Natural killer cell treated with Interleukin-12 subunit alpha and Interleukin-12 subunit beta and Interleukin-15 and Interleukin-18, amount 100 ng/mL, for 72 hours (primary cell): ENCODE results near the gene CFAP90. TPM values are rescaled to one million over a fixed set of nuclear protein-coding genes. Genes with fewer than 3 reads are reported as not detected.
A peak's percentile ranks its signal among the peaks of the same experiment; 100 is the strongest.

Experiments used
- ATAC-seq, 2 donors: fragments of 150-1000 bp; cut with Tn5 transposase in 1 of 2; sonication (Bioruptor Pico), chemical (Tn5 transposase) in 1 of 2; 2 replicates each; pipeline ENCODE4 v1.10.0; 2021
- DNase-seq: peaks from one replicate; pipeline ENCODE4 v3.0.0; 2022; ENCODE audit warnings: low spot score
- H3K27ac Mint-ChIP-seq, 2 donors: 1 replicate in 1 of 2; 2 replicates in 1 of 2; pipeline ENCODE4 v1.8.0; 2022; ENCODE audit warnings: mixed read lengths in 2 of 2, mild to moderate bottlenecking in 1 of 2, moderate library complexity in 1 of 2
- H3K27me3 Mint-ChIP-seq, 2 donors: 1 replicate in 1 of 2; 2 replicates in 1 of 2; pipeline ENCODE4 v1.8.0; 2022; ENCODE audit warnings: mixed read lengths in 2 of 2
- H3K36me3 Mint-ChIP-seq: one replicate; pipeline ENCODE4 v1.8.0; 2022; ENCODE audit warnings: mixed read lengths
- H3K4me1 Mint-ChIP-seq, 2 donors: 1 replicate in 1 of 2; 2 replicates in 1 of 2; pipeline ENCODE4 v1.8.0; 2022; ENCODE audit warnings: low read depth in 2 of 2, mixed read lengths in 2 of 2, mild to moderate bottlenecking in 1 of 2
- H3K4me3 Mint-ChIP-seq: one replicate; pipeline ENCODE4 v1.8.0; 2022; ENCODE audit warnings: mixed read lengths
- H3K9me3 Mint-ChIP-seq: 2 replicates; pipeline ENCODE4 v1.8.0; 2022; ENCODE audit warnings: mixed read lengths
- total RNA-seq, 2 donors: library from RNA; stranded (reverse); gene quantifications; one replicate each; pipeline ENCODE4 v1.2.3, GENCODE V29; 2022

The CFAP90 gene
- total RNA-seq, 2 donors from 2014 or later, result not detected

DNA sequence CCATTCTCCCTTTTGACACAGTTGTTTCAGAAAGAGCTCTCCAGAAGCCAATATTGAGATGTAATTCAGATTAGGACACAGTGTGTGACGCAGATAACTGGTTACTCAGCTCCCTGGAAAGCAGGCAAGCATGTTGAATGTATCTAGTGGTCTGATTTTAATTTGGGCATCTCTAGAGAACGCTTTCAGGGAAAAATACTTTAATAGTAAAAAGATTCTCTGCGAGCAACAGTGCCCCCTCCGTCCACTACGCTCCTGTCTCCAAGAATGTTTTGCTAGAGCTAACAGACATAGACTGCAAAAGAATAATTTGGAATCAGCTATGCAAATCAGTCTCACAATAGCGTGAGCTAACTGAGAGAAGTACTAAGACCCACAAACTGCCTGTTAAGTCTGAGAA, 23.3 kb downstream of the CFAP90 start:
- no peaks in the 10 kb centered on the region for H3K4me1 Mint-ChIP-seq

DNA sequence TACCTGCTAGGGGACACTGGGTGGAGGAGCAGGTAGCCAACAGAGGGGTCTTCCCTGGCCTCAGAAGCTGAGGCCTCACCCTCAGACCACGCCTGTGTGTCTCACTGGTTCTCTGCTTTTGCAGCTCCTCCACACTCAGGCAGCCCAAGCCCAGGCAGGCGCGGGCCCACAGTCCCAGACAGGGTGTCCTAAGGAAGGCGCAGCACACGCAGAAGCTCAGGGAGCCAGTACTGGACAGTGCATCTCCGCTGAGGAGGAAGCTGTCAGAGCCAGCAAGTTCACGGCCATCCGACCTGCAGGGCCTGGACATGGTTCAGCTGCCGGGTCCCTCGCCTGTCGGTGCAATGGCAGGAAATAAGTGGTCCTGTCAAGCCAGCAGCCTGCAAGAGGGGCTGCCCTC, 25.3 kb downstream of the CFAP90 start:
- DNase-seq, result no peak
- H3K4me3 Mint-ChIP-seq, result no peak overlapping the region
- no peaks in the 10 kb centered on the region for H3K4me1 Mint-ChIP-seq
- H3K27ac Mint-ChIP-seq, result no peak overlapping the region
- peak in 1 of 2 donors; percentile 31 for ATAC-seq
- H3K36me3 Mint-ChIP-seq, result no peaks in the 10 kb centered on the region
- peaks cover 22 to 30% of the 10 kb centered on the region in 2 donors for H3K27me3 Mint-ChIP-seq
- H3K9me3 Mint-ChIP-seq, result no peaks in the 10 kb centered on the region

More for the DNA sequence above, 23.3 kb downstream of the CFAP90 start:
- ATAC-seq (no peak), DNase-seq (no peak)
- Mint-ChIP-seq H3K27ac (no peak overlapping the region), H3K9me3 (no peaks in the 10 kb centered on the region), H3K36me3 (no peaks in the 10 kb centered on the region), H3K27me3 (peaks cover 14 to 24% of the 10 kb centered on the region in 2 donors), H3K4me3 (no peak overlapping the region)

DNA sequence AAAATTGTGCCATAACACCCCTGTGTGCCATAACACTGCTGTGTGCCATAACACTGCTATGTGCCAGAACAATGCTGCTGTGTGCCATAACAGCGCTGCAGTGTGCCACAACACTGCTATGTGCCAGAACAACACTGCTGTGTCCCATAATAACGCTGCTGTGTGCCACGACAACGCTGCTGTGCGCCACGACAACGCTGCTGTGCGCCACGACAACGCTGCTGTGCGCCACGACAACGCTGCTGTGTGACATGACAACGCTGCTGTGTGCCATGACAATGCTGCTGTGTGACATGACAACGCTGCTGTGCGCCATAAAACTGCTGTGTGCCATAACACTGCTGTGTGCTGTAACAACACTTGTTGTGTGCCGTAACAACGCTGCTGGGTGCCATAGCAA, 25.9 kb downstream of the CFAP90 start:
- Mint-ChIP-seq H3K4me3 (no peak overlapping the region), H3K36me3 (no peaks in the 10 kb centered on the region), H3K27me3 (peaks cover 22 to 31% of the 10 kb centered on the region in 2 donors), H3K27ac (no peak overlapping the region), H3K4me1 (no peaks in the 10 kb centered on the region), H3K9me3 (no peaks in the 10 kb centered on the region)
- no peak for DNase-seq
- no peak for ATAC-seq

DNA sequence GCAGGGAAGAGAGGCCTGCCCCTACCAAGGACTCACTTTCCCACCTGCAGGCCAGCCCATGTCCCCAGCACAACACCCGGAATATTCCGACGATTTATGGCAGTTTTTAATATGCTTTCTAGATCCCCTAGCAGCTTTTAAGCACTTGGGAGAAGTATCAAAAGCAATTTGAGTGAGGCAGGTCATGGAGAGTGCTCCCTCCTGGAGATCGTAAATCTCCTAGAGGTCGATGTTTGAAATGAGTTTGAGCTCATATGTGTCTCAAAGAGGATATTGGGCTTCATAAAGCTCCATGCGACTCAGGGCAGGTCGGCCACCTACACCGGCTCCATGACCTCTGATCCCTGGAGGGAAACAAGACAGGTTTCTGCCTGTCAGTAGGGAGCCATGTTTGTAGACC, 27.3 kb downstream of the CFAP90 start:
- DNase-seq (no peak), ATAC-seq (no peak)
- H3K27ac Mint-ChIP-seq, result no peak overlapping the region
- H3K27me3 Mint-ChIP-seq, result peaks cover 22 to 38% of the 10 kb centered on the region in 2 donors
- H3K36me3 Mint-ChIP-seq, result no peaks in the 10 kb centered on the region
- H3K4me3 Mint-ChIP-seq, result no peak overlapping the region
- no peaks in the 10 kb centered on the region for H3K4me1 Mint-ChIP-seq
- H3K9me3 Mint-ChIP-seq, result no peaks in the 10 kb centered on the region

DNA sequence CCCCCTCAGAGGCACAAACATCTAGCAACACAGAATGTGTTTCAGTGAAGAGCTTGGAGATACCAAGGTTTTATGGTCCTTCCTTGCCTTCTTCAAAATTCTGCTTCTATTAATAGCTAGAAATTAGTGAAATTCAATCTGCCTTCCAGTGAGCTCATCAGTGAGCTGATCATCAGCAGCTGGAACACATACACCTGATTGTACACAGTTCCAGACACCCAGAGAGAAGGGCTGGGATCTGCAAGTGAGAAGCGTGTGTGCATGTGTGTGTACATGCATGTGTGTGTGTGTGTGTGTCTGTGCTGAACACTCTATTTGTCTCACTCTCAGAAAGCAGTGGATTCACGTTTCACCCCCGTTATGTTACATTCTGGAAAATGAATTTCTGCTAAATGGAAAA, 28.5 kb downstream of the CFAP90 start:
- Mint-ChIP-seq H3K4me3 (no peak overlapping the region), H3K36me3 (no peaks in the 10 kb centered on the region), H3K27me3 (peaks cover 21 to 32% of the 10 kb centered on the region in 2 donors), H3K27ac (no peak overlapping the region), H3K9me3 (no peaks in the 10 kb centered on the region), H3K4me1 (no peaks in the 10 kb centered on the region)
- DNase-seq, result no peak
- ATAC-seq, result no peak

DNA sequence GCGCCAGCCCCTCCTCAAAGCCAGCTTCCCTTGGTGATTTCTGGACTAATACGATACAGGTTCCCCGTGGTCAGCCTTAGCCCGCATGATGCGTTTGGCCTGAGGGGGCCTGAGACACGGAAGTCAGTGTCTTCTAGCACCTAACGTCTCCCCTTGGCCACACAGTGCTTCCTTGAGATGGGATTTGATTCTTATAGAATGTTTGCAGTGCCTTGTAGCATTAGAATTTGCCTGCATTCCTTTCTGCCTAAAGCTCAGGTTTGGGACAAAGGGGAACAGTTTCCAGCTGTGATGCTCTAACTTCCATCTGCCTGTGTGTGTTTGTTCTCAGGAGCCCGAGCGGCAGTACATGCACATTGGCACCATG, 34.4 kb downstream of the CFAP90 start:
- Mint-ChIP-seq H3K36me3 (no peaks in the 10 kb centered on the region), H3K27me3 (peaks cover 25 to 43% of the 10 kb centered on the region in 2 donors), H3K9me3 (no peaks in the 10 kb centered on the region), H3K4me3 (no peak overlapping the region), H3K4me1 (peaks cover 0 to 3% of the 10 kb centered on the region in 2 donors), H3K27ac (no peak overlapping the region)
- ATAC-seq (no peak), DNase-seq (no peak)

DNA sequence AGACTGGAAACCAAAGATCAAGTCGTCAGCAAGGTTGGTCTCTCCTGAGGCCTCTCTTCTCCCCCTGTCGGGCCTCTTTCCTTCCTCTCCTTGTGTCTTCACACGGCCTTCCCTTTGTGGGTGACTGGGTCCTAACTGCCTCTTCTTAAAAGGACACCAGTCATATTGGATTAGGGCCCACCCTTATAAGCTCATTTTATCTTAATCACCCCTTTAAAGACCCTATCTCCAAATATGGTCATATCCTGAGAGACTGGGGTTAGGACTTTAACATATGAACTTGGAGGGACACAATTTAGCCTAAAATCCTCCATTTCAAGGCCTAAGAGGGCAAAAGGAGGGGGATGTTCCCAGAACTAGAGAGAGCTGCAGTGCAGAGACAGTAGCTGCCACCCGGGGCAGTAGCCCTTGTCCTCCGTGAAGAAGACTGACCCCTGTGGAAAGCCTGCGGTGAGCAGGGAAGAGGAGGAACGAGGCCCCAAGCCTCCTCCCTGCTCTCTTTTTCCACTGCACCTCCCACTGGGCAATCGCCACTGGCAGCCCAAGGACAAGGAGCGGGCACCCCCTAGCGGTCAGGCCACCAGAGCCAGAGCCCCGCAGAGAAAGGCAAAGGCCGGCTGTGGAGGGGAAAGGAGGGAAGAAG, 34.9 kb downstream of the CFAP90 start:
- Mint-ChIP-seq H3K36me3 (no peaks in the 10 kb centered on the region), H3K27me3 (peaks cover 25 to 39% of the 10 kb centered on the region in 2 donors), H3K4me3 (no peak overlapping the region), H3K27ac (no peak overlapping the region), H3K9me3 (no peaks in the 10 kb centered on the region), H3K4me1 (peaks cover 0 to 3% of the 10 kb centered on the region in 2 donors)
- DNase-seq (peak; percentile 69), ATAC-seq (peak; percentile 78 to 83)

DNA sequence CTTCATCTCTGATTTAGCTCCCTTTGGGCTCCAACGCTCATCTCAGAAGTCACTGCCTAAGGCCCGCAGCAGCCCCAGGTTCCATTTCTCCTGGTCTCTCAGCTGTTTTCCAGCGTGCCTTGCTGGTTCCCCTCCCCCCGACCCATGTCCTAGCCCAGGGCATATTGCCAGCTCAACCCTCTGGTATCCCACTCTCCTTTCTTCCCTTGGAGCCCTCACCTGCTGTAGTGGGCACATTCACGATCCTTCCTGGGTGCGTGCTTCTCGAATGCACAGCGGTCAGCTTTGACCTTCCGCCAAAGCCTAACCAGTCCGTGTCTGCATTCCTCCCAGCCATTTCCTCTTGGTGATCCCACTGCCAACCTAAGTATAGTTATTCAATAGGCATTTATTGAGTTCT, 36.1 kb downstream of the CFAP90 start:
- H3K9me3 Mint-ChIP-seq, result no peaks in the 10 kb centered on the region
- H3K4me1 Mint-ChIP-seq, result peaks cover 0 to 3% of the 10 kb centered on the region in 2 donors
- no peak overlapping the region for H3K4me3 Mint-ChIP-seq
- ATAC-seq (no peak), DNase-seq (no peak)
- H3K27ac Mint-ChIP-seq, result no peak overlapping the region
- no peaks in the 10 kb centered on the region for H3K36me3 Mint-ChIP-seq
- peaks cover 28 to 44% of the 10 kb centered on the region in 2 donors for H3K27me3 Mint-ChIP-seq

DNA sequence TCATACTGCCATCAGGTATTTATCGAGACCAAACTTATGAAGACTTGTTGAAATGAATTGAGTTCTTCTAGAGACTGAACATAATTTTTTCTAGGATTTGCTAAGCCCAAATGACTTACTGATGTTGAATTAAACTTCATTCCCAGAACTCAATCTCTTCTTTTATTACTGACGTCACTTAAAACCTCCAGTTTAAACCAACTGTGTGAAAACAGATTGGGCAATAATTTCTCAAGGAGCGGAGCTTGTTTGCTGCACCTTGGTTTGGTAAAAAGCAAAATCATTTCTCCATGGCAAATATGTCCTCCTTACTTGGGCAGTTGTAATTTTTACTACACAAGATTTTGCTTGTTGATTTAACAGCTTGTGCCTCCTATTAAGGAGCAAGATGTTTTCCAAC, 37.4 kb downstream of the CFAP90 start:
- no peak for ATAC-seq
- no peak overlapping the region for H3K27ac Mint-ChIP-seq

DNA sequence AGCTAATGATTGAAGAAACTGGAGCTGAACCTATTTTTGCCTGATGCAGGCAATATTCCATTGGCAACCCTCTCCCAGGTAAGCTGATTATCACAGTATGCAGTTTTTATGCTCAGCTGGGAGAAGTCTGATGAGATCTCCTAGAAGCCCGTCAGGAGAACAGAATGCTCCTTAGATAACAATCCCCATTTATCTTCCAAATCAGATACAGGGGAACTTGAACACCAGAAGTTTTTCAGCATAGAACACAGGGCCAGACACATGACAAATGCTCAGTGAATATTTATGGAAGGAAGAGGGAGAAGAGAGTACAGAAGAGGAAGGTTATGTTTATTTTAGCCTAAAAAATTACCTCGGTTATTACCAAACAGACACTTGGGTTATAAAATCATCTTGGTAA, 37.9 kb downstream of the CFAP90 start:
- no peak overlapping the region for H3K4me3 Mint-ChIP-seq
- no peaks in the 10 kb centered on the region for H3K9me3 Mint-ChIP-seq
- H3K36me3 Mint-ChIP-seq, result no peaks in the 10 kb centered on the region
- ATAC-seq (no peak), DNase-seq (no peak)
- H3K4me1 Mint-ChIP-seq, result peaks cover 0 to 3% of the 10 kb centered on the region in 2 donors
- H3K27me3 Mint-ChIP-seq, result peaks cover 28 to 37% of the 10 kb centered on the region in 2 donors
- H3K27ac Mint-ChIP-seq, result no peak overlapping the region

More for the DNA sequence above, 37.4 kb downstream of the CFAP90 start:
- DNase-seq, result no peak
- Mint-ChIP-seq H3K36me3 (no peaks in the 10 kb centered on the region), H3K27me3 (peaks cover 27 to 37% of the 10 kb centered on the region in 2 donors), H3K4me1 (peaks cover 0 to 3% of the 10 kb centered on the region in 2 donors), H3K9me3 (no peaks in the 10 kb centered on the region), H3K4me3 (no peak overlapping the region)

DNA sequence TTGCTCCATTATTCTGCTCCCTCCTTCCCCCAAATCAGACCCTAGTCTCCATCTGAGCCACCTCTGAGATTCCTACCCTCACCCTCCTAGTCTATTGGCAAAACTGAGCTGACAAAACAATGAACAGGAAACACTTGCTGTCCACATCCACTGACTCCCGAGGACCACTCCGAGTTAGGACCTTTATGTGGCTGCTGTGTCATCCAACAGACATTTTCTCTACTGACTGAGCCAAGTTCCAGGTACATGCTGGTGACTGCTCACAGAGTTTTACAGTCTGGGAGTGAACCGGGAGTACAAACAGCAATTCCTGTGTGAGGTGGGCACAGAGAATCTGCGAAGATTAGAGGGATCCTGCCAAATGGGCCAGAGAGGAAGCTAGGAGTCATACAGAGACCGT, 39.2 kb downstream of the CFAP90 start:
- Mint-ChIP-seq H3K27me3 (peaks cover 26 to 47% of the 10 kb centered on the region in 2 donors), H3K4me3 (no peak overlapping the region), H3K27ac (no peak overlapping the region), H3K4me1 (peaks cover 0 to 3% of the 10 kb centered on the region in 2 donors), H3K36me3 (no peaks in the 10 kb centered on the region), H3K9me3 (no peaks in the 10 kb centered on the region)
- no peak for ATAC-seq
- no peak for DNase-seq

DNA sequence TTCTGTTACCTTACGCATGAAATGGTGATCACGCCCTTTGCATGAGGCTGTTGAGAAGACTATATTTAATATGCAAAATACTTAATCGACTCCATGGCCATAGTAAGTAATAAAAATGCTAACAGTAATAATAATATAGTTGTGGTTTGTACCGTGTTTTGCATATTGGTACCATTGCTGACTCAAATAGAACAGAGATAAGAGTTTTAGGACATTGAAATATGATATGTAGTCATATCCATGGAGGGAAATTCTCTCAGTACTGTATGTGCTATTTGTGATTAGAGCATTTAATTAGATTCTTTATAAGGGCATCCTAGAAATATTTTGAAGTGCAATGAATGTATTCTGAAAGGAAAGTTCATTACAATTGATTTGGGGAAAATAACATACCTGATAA, 41.9 kb downstream of the CFAP90 start:
- H3K27ac Mint-ChIP-seq, result no peak overlapping the region
- peaks cover 17 to 34% of the 10 kb centered on the region in 2 donors for H3K27me3 Mint-ChIP-seq
- H3K4me3 Mint-ChIP-seq, result no peak overlapping the region
- no peak for DNase-seq
- no peaks in the 10 kb centered on the region for H3K9me3 Mint-ChIP-seq
- H3K4me1 Mint-ChIP-seq, result no peaks in the 10 kb centered on the region
- no peaks in the 10 kb centered on the region for H3K36me3 Mint-ChIP-seq
- ATAC-seq, result no peak

DNA sequence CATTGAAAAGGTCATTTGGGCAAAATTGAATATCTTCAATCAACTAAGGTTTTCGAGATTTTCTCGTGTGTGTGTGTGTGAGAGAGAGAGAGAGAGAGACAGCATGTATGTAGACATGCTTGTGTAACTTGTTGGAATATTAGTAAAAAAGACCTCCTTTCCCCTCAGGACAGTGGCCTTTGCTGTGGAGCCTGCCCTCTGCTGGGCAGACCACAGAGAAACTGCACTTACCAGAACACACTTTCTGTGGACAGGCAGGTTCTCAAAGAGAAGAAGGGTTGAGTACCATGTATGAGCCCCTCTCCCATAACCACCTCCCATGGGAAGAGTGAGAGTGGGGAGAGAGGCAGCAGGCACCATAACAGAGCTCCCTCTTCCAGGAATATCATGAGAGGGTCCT, 45.6 kb downstream of the CFAP90 start:
- Mint-ChIP-seq H3K4me1 (no peaks in the 10 kb centered on the region), H3K36me3 (no peaks in the 10 kb centered on the region), H3K9me3 (no peaks in the 10 kb centered on the region), H3K27me3 (peaks cover 11 to 15% of the 10 kb centered on the region in 2 donors), H3K27ac (no peak overlapping the region), H3K4me3 (no peak overlapping the region)
- DNase-seq (no peak), ATAC-seq (no peak)

DNA sequence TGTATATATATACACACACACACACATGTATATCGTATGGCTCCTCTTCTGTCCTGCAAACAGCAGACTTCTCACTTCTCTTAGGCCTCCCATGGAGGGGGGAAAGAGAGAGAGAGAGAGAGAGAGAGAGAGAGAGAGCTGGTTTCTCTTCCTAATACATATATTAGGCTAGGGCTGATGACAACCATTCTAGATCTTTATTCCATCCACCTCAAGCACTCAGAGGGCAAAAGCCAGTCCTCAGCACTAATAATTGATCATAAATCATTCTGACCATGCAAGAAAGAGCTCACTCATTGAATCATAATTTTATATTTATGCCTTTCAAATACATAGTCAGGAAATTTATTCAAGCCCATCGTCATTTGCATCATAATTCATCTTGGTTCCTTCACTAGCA, 47.0 kb downstream of the CFAP90 start:
- Mint-ChIP-seq H3K9me3 (no peaks in the 10 kb centered on the region), H3K27ac (no peak overlapping the region), H3K4me1 (no peaks in the 10 kb centered on the region), H3K27me3 (peaks cover 8 to 10% of the 10 kb centered on the region in 2 donors), H3K36me3 (no peaks in the 10 kb centered on the region), H3K4me3 (no peak overlapping the region)
- no peak for ATAC-seq
- DNase-seq, result no peak

DNA sequence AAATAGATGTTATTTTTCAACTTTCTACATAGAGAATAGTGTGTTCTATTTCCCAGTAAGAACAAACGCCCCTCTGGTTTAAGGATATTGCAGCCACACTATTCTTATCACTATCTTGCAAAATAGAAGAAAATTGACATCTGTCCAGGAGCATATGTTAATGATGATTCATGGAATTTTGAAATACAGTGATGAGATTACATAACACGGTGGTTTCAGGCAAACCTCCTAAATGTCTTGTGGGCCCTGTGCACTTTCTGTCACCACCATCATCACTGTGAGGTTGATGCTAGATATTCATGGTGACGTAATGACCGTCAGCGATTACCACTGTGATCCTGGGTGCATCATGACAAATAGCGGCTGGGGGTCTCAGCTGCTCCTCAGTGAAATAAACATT, 48.1 kb downstream of the CFAP90 start:
- no peaks in the 10 kb centered on the region for H3K4me1 Mint-ChIP-seq
- H3K27me3 Mint-ChIP-seq, result peaks cover 5 to 10% of the 10 kb centered on the region in 2 donors
- H3K27ac Mint-ChIP-seq, result no peak overlapping the region
- no peaks in the 10 kb centered on the region for H3K9me3 Mint-ChIP-seq
- DNase-seq (no peak), ATAC-seq (peak; percentile 58 to 63)
- H3K36me3 Mint-ChIP-seq, result no peaks in the 10 kb centered on the region
- H3K4me3 Mint-ChIP-seq, result no peak overlapping the region
